Endothelial cell of hepatic sinusoid (primary cell): ENCODE measurements around the gene NUP50.

ENCODE experiments used
- in situ Hi-C: cut with HindIII; loops from 2 replicates; pipeline ENCODE4 v1.10.0; 2017; ENCODE audit warnings: low sequenced_read_pairs

Gene NUP50

GRCh38 chr22:45227645-45228400, 64.1 kb downstream of the NUP50 start:
- in situ Hi-C loops: no loop called here

- in situ Hi-C loops: no loop called here
Observed at GRCh38 chr22:45228401-45228754, 64.7 kb downstream of the NUP50 start.

- in situ Hi-C loops: no loop called here
Observed at GRCh38 chr22:45229181-45229580, 65.5 kb downstream of the NUP50 start.

GRCh38 chr22:45230026-45230721, 66.4 kb downstream of the NUP50 start:
- in situ Hi-C loops: no loop called here

- in situ Hi-C loops: no loop called here
Observed at GRCh38 chr22:45231293-45231692, 67.6 kb downstream of the NUP50 start.

GRCh38 chr22:45233386-45233785, 69.7 kb downstream of the NUP50 start:
- in situ Hi-C loops: no loop called here

- in situ Hi-C loops: no loop called here
Observed at GRCh38 chr22:45233827-45234226, 70.1 kb downstream of the NUP50 start.

GRCh38 chr22:45235101-45235777, 71.5 kb downstream of the NUP50 start:
- in situ Hi-C loops: no loop called here

- in situ Hi-C loops: no loop called here
Observed at GRCh38 chr22:45235851-45236342, 72.2 kb downstream of the NUP50 start.

- in situ Hi-C loops: no loop called here
Observed at GRCh38 chr22:45237065-45237990, 73.6 kb downstream of the NUP50 start.
